Measurements from ENCODE around the gene XPNPEP2.

Gene XPNPEP2

DNA sequence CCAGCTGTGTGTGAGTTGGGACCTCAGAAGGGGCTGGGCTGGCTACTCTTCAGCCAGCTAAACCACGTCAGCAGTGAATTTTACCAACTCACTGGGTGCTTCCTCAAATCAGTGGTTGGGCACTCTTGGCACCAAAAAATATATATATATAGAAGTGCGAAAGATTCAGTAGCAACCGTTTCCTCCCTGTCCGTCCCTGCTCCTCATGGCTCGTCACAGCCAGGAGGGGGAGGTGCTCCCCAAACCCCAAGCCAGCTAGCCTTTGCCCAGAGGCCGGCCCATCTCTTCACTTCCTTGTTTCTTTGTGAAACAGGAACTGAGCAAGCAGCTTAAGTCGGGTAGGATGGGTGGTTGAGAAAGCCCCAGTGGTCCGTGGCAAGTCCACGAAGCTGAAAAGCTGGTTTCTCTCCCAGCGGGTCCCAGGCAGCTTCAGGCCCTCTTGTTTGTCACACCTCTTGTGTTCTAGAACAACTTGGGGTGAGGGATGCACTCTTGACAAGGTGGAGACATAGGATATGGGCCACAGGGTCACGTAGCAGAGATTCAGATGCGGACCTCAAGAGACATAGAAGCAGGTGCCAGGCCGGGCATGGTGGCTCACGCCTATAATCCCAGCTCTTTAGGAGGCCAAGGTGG is 34.1 kb downstream of the XPNPEP2 start:
- no peaks in the 10 kb centered on the region for H3K79me2 ChIP-seq (ENCODE audit: control insufficient read depth, insufficient read depth, low read length, poor library complexity)
- DNase-seq, result peak in 1 of 2 donors; percentile 28
- no peak overlapping the region for H2BK120ac ChIP-seq (ENCODE audit: insufficient read depth, low read length, poor library complexity)
- no peak overlapping the region for H3K18ac ChIP-seq (ENCODE audit: low read length)
- peaks cover 4% of the 10 kb centered on the region for H3K79me1 ChIP-seq (ENCODE audit: low read length)
- no peak overlapping the region for H4K8ac ChIP-seq (ENCODE audit: low read depth, low read length)
- H2AFZ ChIP-seq (ENCODE audit: insufficient read depth, low read length, poor library complexity), result no peak overlapping the region
- no peak overlapping the region for H3K4me3 ChIP-seq (ENCODE audit: low read depth, low read length)
- H3K14ac ChIP-seq (ENCODE audit: low read length), result no peak overlapping the region
- no peak overlapping the region for H2AK5ac ChIP-seq (ENCODE audit: low read length)
- no peaks in the 10 kb centered on the region for H3K27me3 ChIP-seq (ENCODE audit: insufficient read depth, low read length)
- no peak overlapping the region for H2BK5ac ChIP-seq (ENCODE audit: low read depth, low read length, poor library complexity)
- no peak overlapping the region for H3K4me2 ChIP-seq (ENCODE audit: low read length)
- H3K27ac ChIP-seq (ENCODE audit: low read depth, low read length), result no peak overlapping the region
- peaks cover 6 to 7% of the 10 kb centered on the region in 2 experiments for H3K4me1 ChIP-seq (ENCODE audit: control insufficient read depth in 1 of 2, insufficient read depth in 2 of 2, low read length in 2 of 2)
- H2BK12ac ChIP-seq (ENCODE audit: low read length), result no peak overlapping the region
- H4K91ac ChIP-seq (ENCODE audit: low read depth, low read length), result no peak overlapping the region
- WGBS (ENCODE audit: extremely low coverage, insufficient coverage, insufficient read length), result no CpG with 5 or more reads among the region's 14 CpGs
- H3K4ac ChIP-seq (ENCODE audit: low read depth, low read length), result no peak overlapping the region
- H3K23ac ChIP-seq (ENCODE audit: low read length), result no peak overlapping the region
- no peak overlapping the region for H3K9ac ChIP-seq (ENCODE audit: low read length)
- H3K36me3 ChIP-seq (ENCODE audit: control insufficient read depth in 1 of 2, insufficient read depth in 2 of 2, low read length in 2 of 2), result no peaks in the 10 kb centered on the region
- H4K12ac ChIP-seq (ENCODE audit: low read depth, low read length), result no peak overlapping the region
- no peaks in the 10 kb centered on the region for H3K9me3 ChIP-seq (ENCODE audit: insufficient read depth, low read depth, low read length)

DNA sequence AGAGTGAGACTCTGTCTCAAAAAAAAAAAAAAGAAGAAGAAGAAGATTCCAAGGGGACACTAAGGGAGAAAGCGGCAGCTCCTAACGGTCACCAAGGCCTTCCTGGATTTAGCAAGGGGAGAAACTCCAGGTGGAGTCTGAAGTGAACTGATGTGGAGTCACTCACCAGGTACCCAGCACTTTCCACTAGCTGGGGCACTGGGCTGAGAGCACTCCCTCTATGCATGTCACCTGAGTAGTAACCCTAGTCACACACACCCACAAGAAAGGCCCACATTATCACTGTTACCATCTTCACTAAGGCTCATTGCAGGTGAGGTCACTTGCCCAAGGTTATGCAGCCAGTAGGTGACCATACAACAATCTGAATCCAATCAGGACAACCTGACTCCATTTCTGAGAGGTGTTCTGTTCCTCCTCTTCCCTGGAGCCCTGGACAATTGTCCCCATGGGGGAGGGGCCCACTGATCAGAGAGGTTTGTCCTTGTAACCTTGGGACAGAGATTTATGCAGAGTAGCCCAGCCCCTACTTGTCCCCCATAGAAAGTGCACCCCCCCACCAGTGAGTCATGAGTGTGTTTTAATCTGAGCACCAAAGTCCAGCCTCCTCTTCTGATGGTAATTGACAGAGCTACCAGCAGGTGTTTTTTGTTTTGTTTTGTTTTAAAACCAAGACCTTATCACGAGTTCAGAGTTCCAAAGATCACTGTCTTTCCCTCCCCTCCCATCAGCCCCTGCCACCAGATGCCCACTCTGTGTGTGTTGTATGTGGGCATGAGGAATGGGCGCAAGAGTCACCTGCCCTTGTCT is 35.1 kb downstream of the XPNPEP2 start:
- no peak overlapping the region for H3K23ac ChIP-seq (ENCODE audit: low read length)
- no peak overlapping the region for H2AFZ ChIP-seq (ENCODE audit: insufficient read depth, low read length, poor library complexity)
- no peak overlapping the region for H3K18ac ChIP-seq (ENCODE audit: low read length)
- H2BK120ac ChIP-seq (ENCODE audit: insufficient read depth, low read length, poor library complexity), result no peak overlapping the region
- H3K9me3 ChIP-seq (ENCODE audit: insufficient read depth, low read depth, low read length), result no peaks in the 10 kb centered on the region
- H3K9ac ChIP-seq (ENCODE audit: low read length), result no peak overlapping the region
- no peak overlapping the region for H2BK5ac ChIP-seq (ENCODE audit: low read depth, low read length, poor library complexity)
- H3K79me1 ChIP-seq (ENCODE audit: low read length), result peaks cover 4% of the 10 kb centered on the region
- H4K8ac ChIP-seq (ENCODE audit: low read depth, low read length), result no peak overlapping the region
- no peaks in the 10 kb centered on the region for H3K27me3 ChIP-seq (ENCODE audit: insufficient read depth, low read length)
- no peak overlapping the region for H4K91ac ChIP-seq (ENCODE audit: low read depth, low read length)
- no CpG with 5 or more reads among the region's 4 CpGs for WGBS (ENCODE audit: extremely low coverage, insufficient coverage, insufficient read length)
- H3K4me1 ChIP-seq (ENCODE audit: control insufficient read depth in 1 of 2, insufficient read depth in 2 of 2, low read length in 2 of 2), result peaks cover 6 to 7% of the 10 kb centered on the region in 2 experiments
- no peak overlapping the region for H3K27ac ChIP-seq (ENCODE audit: low read depth, low read length)
- DNase-seq, result no peak
- H2BK12ac ChIP-seq (ENCODE audit: low read length), result no peak overlapping the region
- H3K4ac ChIP-seq (ENCODE audit: low read depth, low read length), result no peak overlapping the region
- H3K79me2 ChIP-seq (ENCODE audit: control insufficient read depth, insufficient read depth, low read length, poor library complexity), result no peaks in the 10 kb centered on the region
- H3K14ac ChIP-seq (ENCODE audit: low read length), result no peak overlapping the region
- H3K36me3 ChIP-seq (ENCODE audit: control insufficient read depth in 1 of 2, insufficient read depth in 2 of 2, low read length in 2 of 2), result no peaks in the 10 kb centered on the region
- no peak overlapping the region for H3K4me2 ChIP-seq (ENCODE audit: low read length)
- no peak overlapping the region for H4K12ac ChIP-seq (ENCODE audit: low read depth, low read length)
- no peak overlapping the region for H3K4me3 ChIP-seq (ENCODE audit: low read depth, low read length)
- H2AK5ac ChIP-seq (ENCODE audit: low read length), result no peak overlapping the region

DNA sequence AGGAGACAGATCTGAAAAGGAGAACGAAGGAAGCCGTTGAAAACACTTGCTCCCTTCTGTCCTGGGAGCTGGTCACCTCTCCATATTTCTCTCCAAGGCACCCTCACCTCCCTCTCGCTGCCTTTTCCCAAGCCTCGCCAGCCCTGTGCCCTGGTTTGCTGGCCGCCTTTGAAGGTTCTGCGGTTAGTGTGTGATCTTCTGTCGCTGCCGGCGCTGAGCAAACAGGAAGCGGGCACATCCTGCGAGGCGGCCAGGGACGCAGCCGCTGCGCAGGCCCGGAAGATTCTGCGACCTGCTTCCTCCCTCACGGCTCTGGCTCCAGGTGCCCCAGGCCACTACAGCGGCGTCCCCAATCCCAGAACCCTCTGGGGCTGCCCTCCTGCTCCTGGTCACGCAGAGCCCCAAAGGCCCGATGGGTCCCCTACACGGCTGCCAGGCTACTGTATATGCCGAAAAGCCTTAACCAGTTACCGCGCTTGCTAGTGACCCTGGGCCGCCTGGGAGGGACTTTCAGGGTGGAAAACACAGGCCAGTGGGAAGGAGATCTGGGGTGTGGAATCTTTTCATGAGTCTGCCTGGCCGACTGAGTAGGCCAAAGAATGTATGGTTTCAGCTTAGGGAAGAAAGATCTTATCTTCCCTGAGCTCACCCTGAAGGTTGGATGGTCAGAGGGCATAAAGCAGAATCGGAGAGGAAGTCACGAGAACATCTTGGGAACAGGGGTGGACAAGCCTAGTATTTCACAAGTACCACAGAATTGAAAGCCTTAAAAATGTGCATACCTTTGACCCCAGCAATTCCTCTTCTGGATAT is 38.6 kb downstream of the XPNPEP2 start:
- Histone ChIP-seq H3K79me1 (ENCODE audit: low read length) (peaks cover 4% of the 10 kb centered on the region), H2BK5ac (ENCODE audit: low read depth, low read length, poor library complexity) (no peak overlapping the region), H2BK12ac (ENCODE audit: low read length) (peak overlapping the region; percentile 23), H2AFZ (ENCODE audit: insufficient read depth, low read length, poor library complexity) (peak overlapping the region; percentile 46), H3K18ac (ENCODE audit: low read length) (no peak overlapping the region), H3K14ac (ENCODE audit: low read length) (peak overlapping the region; percentile 32), H3K4me2 (ENCODE audit: low read length) (no peak overlapping the region), H4K12ac (ENCODE audit: low read depth, low read length) (no peak overlapping the region), H3K9ac (ENCODE audit: low read length) (no peak overlapping the region), H2AK5ac (ENCODE audit: low read length) (peak overlapping the region; percentile 19), H4K91ac (ENCODE audit: low read depth, low read length) (peak overlapping the region; percentile 35), H2BK120ac (ENCODE audit: insufficient read depth, low read length, poor library complexity) (no peak overlapping the region), H3K27me3 (ENCODE audit: insufficient read depth, low read length) (no peaks in the 10 kb centered on the region), H3K9me3 (ENCODE audit: insufficient read depth, low read depth, low read length) (no peaks in the 10 kb centered on the region), H3K79me2 (ENCODE audit: control insufficient read depth, insufficient read depth, low read length, poor library complexity) (no peaks in the 10 kb centered on the region), H3K4ac (ENCODE audit: low read depth, low read length) (no peak overlapping the region), H3K4me3 (ENCODE audit: low read depth, low read length) (no peak overlapping the region), H3K36me3 (ENCODE audit: control insufficient read depth in 1 of 2, insufficient read depth in 2 of 2, low read length in 2 of 2) (no peaks in the 10 kb centered on the region), H3K4me1 (ENCODE audit: control insufficient read depth in 1 of 2, insufficient read depth in 2 of 2, low read length in 2 of 2) (peaks cover 6 to 7% of the 10 kb centered on the region in 2 experiments), H4K8ac (ENCODE audit: low read depth, low read length) (peak overlapping the region; percentile 56), H3K27ac (ENCODE audit: low read depth, low read length) (peak overlapping the region; percentile 1), H3K23ac (ENCODE audit: low read length) (no peak overlapping the region)
- WGBS (ENCODE audit: extremely low coverage, insufficient coverage, insufficient read length), result no CpG with 5 or more reads among the region's 30 CpGs
- DNase-seq, result peak in 1 of 2 donors; percentile 5

DNA sequence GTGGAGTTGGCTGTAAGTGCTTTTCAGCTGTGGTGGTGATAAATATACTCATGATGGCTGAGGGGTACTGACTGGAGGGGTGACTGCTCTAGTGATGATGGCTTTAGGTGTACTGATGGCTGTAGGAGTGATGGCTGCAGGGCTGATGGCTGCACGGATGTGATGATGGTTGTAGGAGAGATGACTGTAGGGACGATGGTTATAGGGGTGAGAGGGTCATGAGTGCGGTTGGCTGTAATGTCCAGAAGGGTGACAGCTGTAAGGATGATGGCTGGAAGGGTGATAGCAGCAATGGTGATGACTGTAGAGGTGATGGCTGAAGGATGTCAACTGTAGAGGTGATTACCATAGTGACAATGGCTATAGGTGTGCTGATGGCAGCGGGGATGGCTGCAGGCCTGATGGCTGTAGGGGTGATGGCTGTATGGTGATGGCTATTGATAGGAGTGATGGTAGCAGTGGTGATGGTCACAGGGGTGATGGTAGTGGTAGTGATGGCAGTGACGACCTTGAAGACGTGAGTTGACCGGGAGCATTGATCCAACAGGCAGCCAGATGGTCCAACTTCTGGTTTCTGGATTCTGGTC is 40.4 kb downstream of the XPNPEP2 start:
- Histone ChIP-seq H3K4ac (ENCODE audit: low read depth, low read length) (no peak overlapping the region), H3K4me2 (ENCODE audit: low read length) (no peak overlapping the region), H3K9ac (ENCODE audit: low read length) (no peak overlapping the region), H2AK5ac (ENCODE audit: low read length) (no peak overlapping the region), H3K14ac (ENCODE audit: low read length) (no peak overlapping the region), H3K18ac (ENCODE audit: low read length) (no peak overlapping the region), H3K36me3 (ENCODE audit: control insufficient read depth in 1 of 2, insufficient read depth in 2 of 2, low read length in 2 of 2) (no peaks in the 10 kb centered on the region), H2AFZ (ENCODE audit: insufficient read depth, low read length, poor library complexity) (no peak overlapping the region), H2BK12ac (ENCODE audit: low read length) (no peak overlapping the region), H3K23ac (ENCODE audit: low read length) (no peak overlapping the region), H3K27ac (ENCODE audit: low read depth, low read length) (no peak overlapping the region), H4K8ac (ENCODE audit: low read depth, low read length) (no peak overlapping the region), H3K4me3 (ENCODE audit: low read depth, low read length) (no peak overlapping the region), H3K79me2 (ENCODE audit: control insufficient read depth, insufficient read depth, low read length, poor library complexity) (no peaks in the 10 kb centered on the region), H3K79me1 (ENCODE audit: low read length) (peaks cover 4% of the 10 kb centered on the region), H3K27me3 (ENCODE audit: insufficient read depth, low read length) (no peaks in the 10 kb centered on the region), H4K91ac (ENCODE audit: low read depth, low read length) (no peak overlapping the region), H3K9me3 (ENCODE audit: insufficient read depth, low read depth, low read length) (no peaks in the 10 kb centered on the region), H2BK5ac (ENCODE audit: low read depth, low read length, poor library complexity) (no peak overlapping the region), H3K4me1 (ENCODE audit: control insufficient read depth in 1 of 2, insufficient read depth in 2 of 2, low read length in 2 of 2) (peaks cover 4 to 6% of the 10 kb centered on the region in 2 experiments), H2BK120ac (ENCODE audit: insufficient read depth, low read length, poor library complexity) (no peak overlapping the region), H4K12ac (ENCODE audit: low read depth, low read length) (no peak overlapping the region)
- DNase-seq, result no peak
- no CpG with 5 or more reads among the region's 7 CpGs for WGBS (ENCODE audit: extremely low coverage, insufficient coverage, insufficient read length)

All from trophoblast cell (in vitro differentiated cells and primary cell).